ENCODE results near the gene BTNL2.

Gene BTNL2

GRCh38 chr6:32431142-32431541, 24.2 kb upstream of the BTNL2 start:
- no peak for TF ChIP-seq ZFX (IDR thresholded peaks at IDR 0.05)
- no peak for TF ChIP-seq CTCF (conservative IDR thresholded peaks at IDR 0.05)
- H3K27ac ChIP-seq = no peak overlapping the region

- no peak for TF ChIP-seq ZFX (IDR thresholded peaks at IDR 0.05)
- no peak for TF ChIP-seq CTCF (conservative IDR thresholded peaks at IDR 0.05)
- no peak overlapping the region for H3K27ac ChIP-seq
Measured at GRCh38 chr6:32430179-32430578, 23.2 kb upstream of the BTNL2 start.

- H3K27ac ChIP-seq = no peak overlapping the region
- TF ChIP-seq CTCF (conservative IDR thresholded peaks at IDR 0.05) (no peak), ZFX (IDR thresholded peaks at IDR 0.05) (no peak)
Measured at GRCh38 chr6:32427934-32428474, 21.0 kb upstream of the BTNL2 start.

GRCh38 chr6:32427218-32427617, 20.2 kb upstream of the BTNL2 start:
- TF ChIP-seq ZFX (IDR thresholded peaks at IDR 0.05) = no peak
- no peak for TF ChIP-seq CTCF (conservative IDR thresholded peaks at IDR 0.05)
- no peak overlapping the region for H3K27ac ChIP-seq

- H3K27ac ChIP-seq = no peak overlapping the region
- TF ChIP-seq ZFX (IDR thresholded peaks at IDR 0.05) (no peak), CTCF (conservative IDR thresholded peaks at IDR 0.05) (no peak)
Measured at GRCh38 chr6:32426338-32426737, 19.4 kb upstream of the BTNL2 start.

- no peak overlapping the region for H3K27ac ChIP-seq
- no peak for TF ChIP-seq ZFX (IDR thresholded peaks at IDR 0.05)
- TF ChIP-seq CTCF (conservative IDR thresholded peaks at IDR 0.05) = no peak
Measured at GRCh38 chr6:32424589-32425300, 17.8 kb upstream of the BTNL2 start.

- no peak overlapping the region for H3K27ac ChIP-seq
- TF ChIP-seq ZFX (IDR thresholded peaks at IDR 0.05) = no peak
- no peak for TF ChIP-seq CTCF (conservative IDR thresholded peaks at IDR 0.05)
Measured at GRCh38 chr6:32416036-32416435, 9.1 kb upstream of the BTNL2 start.

All from C4-2B (cell line).